Aorta (tissue), 5 donors: ENCODE results near the gene IQSEC1. TPM values are rescaled to one million over a fixed set of nuclear protein-coding genes. Genes with fewer than 3 reads are reported as not detected.
A peak's percentile ranks its signal among the peaks of the same experiment; 100 is the strongest.

Experiments used
- ATAC-seq: fragments of 200-7000 bp; cut with Tn5 transposase; one replicate; pipeline ENCODE4 v1.9.1; 2022; ENCODE audit warnings: moderate library complexity; ENCODE audit not compliant: low FRiP score
- DNase-seq, 2 donors: peaks; one replicate each; pipeline ENCODE4 v3.0.0-alpha.2; 2020
- H3K27ac ChIP-seq, 2 donors: one replicate each; pipeline ENCODE4 v1.5.1; 2013; ENCODE audit warnings: low read length in 2 of 2, mild to moderate bottlenecking in 2 of 2, moderate library complexity in 2 of 2, control low read depth in 1 of 2, inconsistent platforms in 1 of 2, low read depth in 1 of 2
- H3K27me3 ChIP-seq, 2 donors: one replicate each; pipeline ENCODE4 v1.6.1; 2013; ENCODE audit warnings: control low read depth in 1 of 2, low read length in 1 of 2, mild to moderate bottlenecking in 1 of 2, moderate library complexity in 1 of 2; ENCODE audit not compliant: insufficient read depth in 2 of 2, control insufficient read depth in 1 of 2
- H3K36me3 ChIP-seq, 2 donors: one replicate each; pipeline ENCODE4 v1.6.1; 2013; ENCODE audit warnings: control low read depth in 1 of 2, low read length in 1 of 2, mild to moderate bottlenecking in 1 of 2; ENCODE audit not compliant: insufficient read depth in 2 of 2, control insufficient read depth in 1 of 2
- H3K4me1 ChIP-seq, 2 donors: one replicate each; pipeline ENCODE4 v1.6.1; 2013; ENCODE audit warnings: low read length in 2 of 2, control low read depth in 1 of 2, mild to moderate bottlenecking in 1 of 2, moderate library complexity in 1 of 2; ENCODE audit not compliant: insufficient read depth in 2 of 2, control insufficient read depth in 1 of 2
- H3K4me3 ChIP-seq, 2 donors: one replicate each; pipeline ENCODE4 v1.5.1; 2013; ENCODE audit warnings: low read length in 2 of 2, control low read depth in 1 of 2, mild to moderate bottlenecking in 1 of 2
- H3K9me3 ChIP-seq: one replicate; pipeline ENCODE4 v1.6.1; 2013; ENCODE audit warnings: mild to moderate bottlenecking, low read length; ENCODE audit not compliant: control insufficient read depth
- WGBS, 2 donors: extraction: QIAGEN DNeasy Blood & Tissue Kit; methylation state at CpG; one replicate each; pipeline ENCODE4 v1.1.7; 2013; 5-methylcytosine and 5-hydroxymethylcytosine counted together
- intact Hi-C, 2 donors: fragments of 100-400 bp; cut with DNase I; formaldehyde crosslinking; loops; one replicate each; pipeline versions ENCODE4 v1.14.2 to v1.15.0; 2022
- polyA plus RNA-seq, 2 donors: library from polyadenylated mRNA; stranded (reverse); fragments of 200-250 nt; gene quantifications; one replicate each; pipeline ENCODE4 v1.2.3, GENCODE V29; 2013
- total RNA-seq, 2 donors: library from RNA; stranded (reverse); fragmentation: NEBNext Ultra II Directional; extraction: Animal tissue kit (Norgen Biotek cat#: 25700); gene quantifications; one replicate each; pipeline ENCODE4 v1.2.1, GENCODE V29; 2021
- donor health status: healthy with polysubstance abuse.
- donor health status: Bipolar disorder and iron deficiency.
- donor health status: DM: no; HTN: no; CAD: no.
- donor health status: DM: no; HTN: no; CAD: no.
- donor health status: DM: yes; HTN: yes; CAD: no.

The IQSEC1 gene
- total and polyA plus RNA-seq, 4 donors: 12.6 to 84.7 (median 49.9) TPM

- Histone ChIP-seq H3K4me1 (no peaks in the 10 kb centered on the region), H3K9me3 (no peaks in the 10 kb centered on the region), H3K4me3 (no peak overlapping the region), H3K36me3 (no peaks in the 10 kb centered on the region), H3K27ac (no peak overlapping the region), H3K27me3 (no peaks in the 10 kb centered on the region)
- DNase-seq (peak in 1 of 2 donors; percentile 6), ATAC-seq (no peak)
- intact Hi-C loops: loop anchor here in 1 of 2 donors (5.0 kb wide), 1 partner anchor 122 kb away; no protein-coding TSS in a partner anchor
- WGBS, 2 donors: 90 to 96% methylated on average over 5 of the region's 5 CpGs
Observed at GRCh38 chr3:12988728-12989454, 84.3 kb downstream of the IQSEC1 start.

DNA sequence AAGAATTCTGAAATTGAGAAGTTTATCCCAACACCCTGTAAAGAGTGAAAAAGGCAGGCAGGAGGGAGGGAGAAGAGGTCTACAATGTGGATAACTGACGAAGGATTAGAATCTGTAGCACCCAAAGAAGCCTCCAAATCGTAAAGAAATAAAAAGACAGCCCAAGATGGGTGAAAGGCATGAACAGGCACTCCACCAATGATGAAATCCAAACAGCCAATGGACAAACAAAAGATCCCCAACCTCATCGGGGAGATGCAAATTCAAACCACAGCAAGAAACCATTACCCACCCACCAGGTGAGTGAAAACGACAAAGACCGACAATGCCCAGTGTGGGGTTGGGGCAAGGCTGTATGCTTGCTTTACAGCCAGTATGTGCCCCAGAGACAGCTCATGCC lies 85.6 kb downstream of the IQSEC1 start:
- H3K36me3 ChIP-seq: no peaks in the 10 kb centered on the region
- no peaks in the 10 kb centered on the region for H3K4me1 ChIP-seq
- WGBS, 2 donors: 97 to 99% methylated on average over 5 of the region's 5 CpGs
- intact Hi-C loops: loop anchor here in 1 of 2 donors (5.0 kb wide), 1 partner anchor 120 kb away; no protein-coding TSS in a partner anchor
- no peak for ATAC-seq
- no peak for DNase-seq
- H3K27ac ChIP-seq: no peak overlapping the region
- no peak overlapping the region for H3K4me3 ChIP-seq
- H3K27me3 ChIP-seq: no peaks in the 10 kb centered on the region
- H3K9me3 ChIP-seq: no peaks in the 10 kb centered on the region

DNA sequence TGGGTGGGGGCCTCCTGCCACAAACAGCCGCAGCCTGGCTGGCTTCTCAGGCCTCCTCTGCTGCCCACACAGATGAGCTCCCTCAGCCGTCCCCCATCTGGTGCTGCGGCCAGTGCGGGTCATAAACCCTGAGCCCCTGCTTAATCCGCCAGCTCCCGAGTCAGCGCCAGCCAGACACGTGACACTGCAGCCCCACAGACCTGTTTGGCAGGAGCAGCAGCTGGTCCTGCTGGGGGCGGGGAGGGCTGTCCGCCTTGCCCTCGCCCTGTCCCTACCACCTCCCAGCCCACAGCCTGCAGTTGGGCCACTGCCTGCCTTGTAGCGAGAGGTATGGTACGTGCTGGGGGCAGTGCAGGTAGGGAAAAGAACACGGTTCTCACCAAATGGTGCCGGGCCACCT lies 86.2 kb downstream of the IQSEC1 start:
- no peaks in the 10 kb centered on the region for H3K27me3 ChIP-seq
- no peaks in the 10 kb centered on the region for H3K36me3 ChIP-seq
- no peak overlapping the region for H3K27ac ChIP-seq
- DNase-seq (peak; percentile 40 to 70), ATAC-seq (no peak)
- WGBS, 2 donors: 90 to 92% methylated on average over 15 of the region's 15 CpGs
- H3K4me1 ChIP-seq: no peaks in the 10 kb centered on the region
- no peak overlapping the region for H3K4me3 ChIP-seq
- H3K9me3 ChIP-seq: no peaks in the 10 kb centered on the region
- intact Hi-C loops: loop anchor here in 1 of 2 donors (5.0 kb wide), 1 partner anchor 120 kb away; no protein-coding TSS in a partner anchor

DNA sequence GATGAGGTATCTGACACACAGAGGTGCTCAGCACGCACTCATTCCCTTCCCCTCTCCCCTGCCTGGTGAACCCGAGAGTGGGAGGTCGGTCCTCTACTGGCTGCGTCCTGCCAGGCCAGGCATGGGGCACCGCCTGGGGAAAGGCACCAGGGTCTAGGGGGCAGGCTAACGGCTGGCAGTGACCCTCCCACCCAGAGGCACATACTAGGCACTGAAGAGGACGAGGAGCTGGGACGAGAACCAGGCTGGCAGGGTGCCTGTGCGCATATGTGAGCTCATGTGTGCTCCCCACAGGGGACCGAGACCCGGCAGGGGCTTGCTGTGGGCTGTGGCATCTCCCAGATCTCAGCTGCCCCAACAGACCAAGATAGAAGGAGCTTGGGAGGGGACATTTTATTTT lies 86.7 kb downstream of the IQSEC1 start:
- Histone ChIP-seq H3K4me1 (no peaks in the 10 kb centered on the region), H3K4me3 (no peak overlapping the region), H3K9me3 (no peaks in the 10 kb centered on the region), H3K36me3 (no peaks in the 10 kb centered on the region), H3K27ac (no peak overlapping the region), H3K27me3 (no peaks in the 10 kb centered on the region)
- no peak for ATAC-seq
- intact Hi-C loops: loop anchor here in 1 of 2 donors (5.0 kb wide), 1 partner anchor 119 kb away; no protein-coding TSS in a partner anchor
- 86 to 90% methylated on average over 11 of the region's 11 CpGs for WGBS, 2 donors
- peak; percentile 36 to 72 for DNase-seq

- 90 to 94% methylated on average over 8 of the region's 8 CpGs for WGBS, 2 donors
Observed at GRCh38 chr3:12986031-12986430, 87.2 kb downstream of the IQSEC1 start.

GRCh38 chr3:12985148-12985547 lies 88.1 kb downstream of the IQSEC1 start:
- WGBS, 2 donors: 73 to 76% methylated on average over 6 of the region's 6 CpGs
- H3K4me1 ChIP-seq: no peaks in the 10 kb centered on the region
- ATAC-seq: no peak

More at GRCh38 chr3:12986031-12986430, 87.2 kb downstream of the IQSEC1 start:
- intact Hi-C loops: loop anchor here in 1 of 2 donors (5.0 kb wide), 1 partner anchor 119 kb away; no protein-coding TSS in a partner anchor
- no peak overlapping the region for H3K27ac ChIP-seq
- no peak for ATAC-seq
- H3K36me3 ChIP-seq: no peaks in the 10 kb centered on the region
- no peak overlapping the region for H3K4me3 ChIP-seq
- no peaks in the 10 kb centered on the region for H3K4me1 ChIP-seq
- no peaks in the 10 kb centered on the region for H3K27me3 ChIP-seq
- DNase-seq: peak in 1 of 2 donors; percentile 58
- no peaks in the 10 kb centered on the region for H3K9me3 ChIP-seq

DNA sequence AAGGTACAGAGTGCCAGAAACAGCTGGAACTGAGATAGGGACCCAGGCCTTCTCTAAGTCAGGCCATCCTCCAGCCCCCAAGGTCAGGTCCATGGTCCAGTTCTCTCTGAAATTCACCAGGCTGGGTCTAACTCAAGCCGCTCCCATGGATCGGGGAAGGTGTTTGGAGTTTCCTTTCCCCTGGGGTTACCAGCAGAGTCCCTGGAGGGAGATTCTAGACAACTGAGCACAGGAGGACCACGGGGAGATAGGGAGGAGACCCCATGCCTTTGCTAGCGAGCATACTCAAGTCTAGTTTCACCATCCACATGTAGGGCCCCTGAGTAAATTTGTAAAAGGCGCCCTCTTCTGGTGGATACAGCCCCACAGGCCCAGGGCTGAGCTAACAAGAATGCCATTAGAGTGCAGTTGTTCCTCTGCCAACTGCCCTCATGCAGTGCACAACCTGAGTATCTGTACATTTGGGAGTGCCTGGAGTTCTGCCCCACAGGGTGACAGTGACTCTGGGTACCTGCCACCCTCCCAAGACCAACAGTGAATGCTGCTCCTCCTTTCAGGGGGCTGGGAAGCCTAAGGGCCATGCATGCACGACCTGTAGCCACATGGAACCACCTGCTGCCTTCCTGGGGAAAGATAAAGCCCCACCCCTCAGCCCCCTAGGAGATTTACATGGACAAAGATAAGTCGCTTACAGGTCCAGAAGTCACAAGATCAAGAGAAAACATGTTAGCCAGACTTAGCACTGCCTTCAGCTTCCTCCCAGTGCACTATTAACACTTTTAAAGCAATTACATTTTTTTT lies 89.0 kb downstream of the IQSEC1 start:
- DNase-seq (peak in 1 of 2 donors; percentile 82), ATAC-seq (peak; percentile 83)
- Histone ChIP-seq H3K36me3 (no peaks in the 10 kb centered on the region), H3K4me3 (no peak overlapping the region), H3K9me3 (no peaks in the 10 kb centered on the region), H3K27ac (no peak overlapping the region), H3K27me3 (no peaks in the 10 kb centered on the region), H3K4me1 (no peaks in the 10 kb centered on the region)
- intact Hi-C loops: loop anchor here (5.0 kb wide), 2 partner anchors 82 to 87 kb away; no protein-coding TSS in a partner anchor
- WGBS, 2 donors: 50 to 56% methylated on average over 7 of the region's 7 CpGs

More at GRCh38 chr3:12985148-12985547, 88.1 kb downstream of the IQSEC1 start:
- no peaks in the 10 kb centered on the region for H3K36me3 ChIP-seq
- intact Hi-C loops: loop anchor here in 1 of 2 donors (5.0 kb wide), 1 partner anchor 118 kb away; no protein-coding TSS in a partner anchor
- no peak overlapping the region for H3K4me3 ChIP-seq
- DNase-seq: peak in 1 of 2 donors; percentile 60
- no peaks in the 10 kb centered on the region for H3K9me3 ChIP-seq
- H3K27me3 ChIP-seq: no peaks in the 10 kb centered on the region
- H3K27ac ChIP-seq: no peak overlapping the region

DNA sequence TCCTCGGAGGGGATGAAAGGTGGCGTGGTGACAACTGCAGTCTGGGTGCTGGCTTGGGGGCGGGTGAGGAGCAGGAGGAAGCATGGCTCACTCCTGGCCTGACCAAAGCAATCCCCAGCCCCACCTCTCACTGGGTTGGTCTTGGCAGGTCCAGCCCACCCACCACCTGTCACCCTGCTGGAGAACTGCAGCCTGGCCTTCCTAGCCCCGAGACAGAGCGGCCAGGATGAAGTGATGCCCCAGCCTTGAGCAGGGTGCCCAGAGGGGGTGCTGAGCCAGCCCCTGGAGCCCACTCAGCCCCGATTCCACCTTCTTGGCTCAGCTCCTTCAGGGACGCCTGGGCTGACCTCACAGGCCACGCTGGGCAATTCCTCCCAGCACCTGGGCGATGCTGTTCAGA lies 89.9 kb downstream of the IQSEC1 start:
- no peaks in the 10 kb centered on the region for H3K9me3 ChIP-seq
- ATAC-seq (no peak), DNase-seq (peak in 1 of 2 donors; percentile 55)
- no peak overlapping the region for H3K27ac ChIP-seq
- no peaks in the 10 kb centered on the region for H3K36me3 ChIP-seq
- no peaks in the 10 kb centered on the region for H3K4me1 ChIP-seq
- intact Hi-C loops: loop anchor here (2.0 to 5.0 kb wide), 3 partner anchors 65 to 86 kb away; no protein-coding TSS in a partner anchor
- 87 to 89% methylated on average over 9 of the region's 9 CpGs for WGBS, 2 donors
- H3K27me3 ChIP-seq: no peaks in the 10 kb centered on the region
- no peak overlapping the region for H3K4me3 ChIP-seq
